H1 (cell line): ENCODE measurements around the gene DDX23. TPM values are rescaled to one million over a fixed set of nuclear protein-coding genes. Genes with fewer than 3 reads are reported as not detected.

Experiments used
- ASH2L ChIP-seq: fragments of 200-600, 300-600 bp; sonication (generic); IDR thresholded peaks from one replicate; pipeline ENCODE4 v1.7.1; 2017; ENCODE audit warnings: low read length
- BRCA1 ChIP-seq: IDR thresholded peaks from 2 replicates; pipeline ENCODE4 v1.6.1; 2012; ENCODE audit warnings: low read depth, low read length, improper control_type of control experiment
- CBX8 ChIP-seq: fragments of 300-800, 300-1000 bp; sonication (generic); IDR thresholded peaks from 2 replicates; pipeline ENCODE4 v1.7.1; 2016; ENCODE audit warnings: low read depth, low read length, borderline replicate concordance
- CHD7 ChIP-seq: fragments of 300-600 bp; sonication (generic); IDR thresholded peaks from 2 replicates; pipeline ENCODE4 v1.7.1; 2012; ENCODE audit warnings: low read length, moderate library complexity, mild to moderate bottlenecking, inconsistent platforms; ENCODE audit not compliant: insufficient replicate concordance
- EZH2 ChIP-seq: fragments of 200-600 bp; sonication (generic); IDR thresholded peaks from 2 replicates; pipeline ENCODE4 v1.7.1; 2012; ENCODE audit warnings: low read depth, mild to moderate bottlenecking, moderate library complexity, low read length, inconsistent platforms; ENCODE audit not compliant: severe bottlenecking
- GABPA ChIP-seq: IDR thresholded peaks from 2 replicates; pipeline ENCODE4 v1.6.1; 2011; ENCODE audit warnings: mild to moderate bottlenecking, low read length, moderate library complexity, borderline replicate concordance; ENCODE audit not compliant: insufficient read depth
- MAFK ChIP-seq: IDR thresholded peaks from 2 replicates; pipeline ENCODE4 v1.6.1; 2012; ENCODE audit warnings: low read depth, mild to moderate bottlenecking, improper control_type of control experiment, low read length
- RAD21 ChIP-seq, 2 experiments: IDR thresholded peaks in 1 of 2; conservative IDR thresholded peaks in 1 of 2; 2 replicates each; pipeline ENCODE4 v1.6.1; 2011; ENCODE audit warnings: low read depth in 2 of 2, low read length in 2 of 2, improper control_type of control experiment in 1 of 2, inconsistent platforms in 1 of 2, mild to moderate bottlenecking in 1 of 2, moderate library complexity in 1 of 2
- RNF2 ChIP-seq: fragments of 200-900, 300-1000 bp; sonication (generic); IDR thresholded peaks from 2 replicates; pipeline ENCODE4 v1.7.1; 2016; ENCODE audit warnings: borderline replicate concordance, low read depth, mild to moderate bottlenecking, antibody characterized with exemption, low read length; ENCODE audit not compliant: poor library complexity, severe bottlenecking; ENCODE audit errors: missing control alignments
- polyA plus RNA-seq, 7 experiments: library from polyadenylated mRNA; depleted of rRNA in 3 of 7; stranded (reverse) in 5 of 7; unstranded in 2 of 7; fragments of >200 nt in 5 of 7; fragments of 200-250 nt in 2 of 7; gene quantifications; 1 replicate in 5 of 7; 2 replicates in 1 of 7; 4 replicates in 1 of 7; pipeline versions ENCODE4 v1.2.1 to v1.2.3, GENCODE V29; 2011 to 2013; ENCODE audit warnings: missing spikeins in 2 of 7, mixed read lengths in 2 of 7
- total RNA-seq: library from RNA; stranded (reverse); fragmentation: NEBNext Ultra II Directional; extraction: Animal tissue kit (Norgen Biotek cat#: 25700); gene quantifications from 2 replicates; pipeline ENCODE4 v1.2.1, GENCODE V29; 2021

The DDX23 gene
- total and polyA plus RNA-seq, 2 of the 8 experiments (the other 6 are each of a cell fraction or from before 2014, with no cell fraction given), result 43.5 to 107 TPM

- TF ChIP-seq CHD7 (no peak), GABPA (no peak), BRCA1 (no peak), CBX8 (no peak), MAFK (no peak), ASH2L (peak; percentile 27), RNF2 (no peak), RAD21 (IDR thresholded peaks at IDR 0.05 in 1 of 2, conservative IDR thresholded peaks at IDR 0.05 in 1 of 2; ENCODE audit: low read depth in 2 of 2, low read length in 2 of 2) (no peak), EZH2 (no peak)
Observed at GRCh38 chr12:48865281-48866051, 13.5 kb upstream of the DDX23 start, which contains the start of gene RND1 (continued).
